Mesenchymal stem cell (in vitro differentiated cells and primary cell): ENCODE measurements around the gene MIEN1.

Experiments
- DNase-seq: peaks from one replicate; pipeline ENCODE4 v3.0.0-alpha.2; 2013
- H2AFZ ChIP-seq: one replicate; pipeline ENCODE4 v1.6.1; 2013; ENCODE audit warnings: low read depth, mild to moderate bottlenecking, control low read depth, inconsistent platforms, low read length, moderate library complexity
- H2AK5ac ChIP-seq: 2 replicates; pipeline ENCODE4 v1.6.1; 2013; ENCODE audit warnings: low read length, moderate library complexity, mild to moderate bottlenecking, inconsistent platforms; ENCODE audit not compliant: severe bottlenecking
- H2BK120ac ChIP-seq: one replicate; pipeline ENCODE4 v1.6.1; 2013; ENCODE audit warnings: low read depth, mild to moderate bottlenecking, inconsistent platforms, low read length, moderate library complexity
- H2BK12ac ChIP-seq, 2 experiments: one replicate each; pipeline ENCODE4 v1.6.1; 2013; ENCODE audit warnings: inconsistent platforms in 2 of 2, low read length in 2 of 2, mild to moderate bottlenecking in 2 of 2, moderate library complexity in 2 of 2, control low read depth in 1 of 2
- H2BK15ac ChIP-seq: one replicate; pipeline ENCODE4 v1.6.1; 2013; ENCODE audit warnings: mild to moderate bottlenecking, low read depth, inconsistent platforms; ENCODE audit not compliant: poor library complexity, severe bottlenecking
- H2BK5ac ChIP-seq: 2 replicates; pipeline ENCODE4 v1.6.1; 2013; ENCODE audit warnings: low read depth, mild to moderate bottlenecking, low read length, control low read depth, inconsistent platforms; ENCODE audit not compliant: poor library complexity, severe bottlenecking
- H3K14ac ChIP-seq, 2 experiments: one replicate each; pipeline ENCODE4 v1.6.1; 2013; ENCODE audit warnings: inconsistent platforms in 2 of 2, low read length in 2 of 2, control low read depth in 1 of 2, mild to moderate bottlenecking in 1 of 2, moderate library complexity in 1 of 2
- H3K18ac ChIP-seq, 2 experiments: one replicate each; pipeline ENCODE4 v1.6.1; 2013; ENCODE audit warnings: inconsistent platforms in 2 of 2, low read length in 2 of 2, control low read depth in 1 of 2, low read depth in 1 of 2, mild to moderate bottlenecking in 1 of 2
- H3K23ac ChIP-seq, 2 experiments: one replicate each; pipeline ENCODE4 v1.6.1; 2013; ENCODE audit warnings: inconsistent platforms in 2 of 2, low read length in 2 of 2, mild to moderate bottlenecking in 2 of 2, moderate library complexity in 2 of 2, control low read depth in 1 of 2
- H3K27ac ChIP-seq: 2 replicates; pipeline ENCODE4 v1.5.1; 2013; ENCODE audit warnings: mild to moderate bottlenecking, moderate library complexity, low read length, control low read depth, inconsistent platforms; ENCODE audit not compliant: poor library complexity, severe bottlenecking
- H3K27me3 ChIP-seq, 2 experiments: 2 replicates each; pipeline versions ENCODE4 v1.6.1 to v1.7.0; 2013; ENCODE audit warnings: low read length in 2 of 2, mild to moderate bottlenecking in 2 of 2, moderate library complexity in 2 of 2, control low read depth in 1 of 2, inconsistent platforms in 1 of 2; ENCODE audit not compliant: control insufficient read depth in 1 of 2, insufficient read depth in 1 of 2
- H3K36me3 ChIP-seq, 2 experiments: 2 replicates each; pipeline versions ENCODE4 v1.6.1 to v1.7.0; 2013; ENCODE audit warnings: low read length in 2 of 2, control low read depth in 1 of 2, inconsistent platforms in 1 of 2, low read depth in 1 of 2, mild to moderate bottlenecking in 1 of 2; ENCODE audit not compliant: insufficient read depth in 2 of 2, control insufficient read depth in 1 of 2
- H3K4ac ChIP-seq, 2 experiments: one replicate each; pipeline ENCODE4 v1.6.1; 2013; ENCODE audit warnings: inconsistent platforms in 2 of 2, low read length in 2 of 2, mild to moderate bottlenecking in 2 of 2, moderate library complexity in 2 of 2, control low read depth in 1 of 2, low read depth in 1 of 2
- H3K4me1 ChIP-seq: 2 replicates; pipeline ENCODE4 v1.6.1; 2013; ENCODE audit warnings: low read depth, low read length, control low read depth; ENCODE audit not compliant: control insufficient read depth, insufficient read depth
- H3K4me2 ChIP-seq: 2 replicates; pipeline ENCODE4 v1.6.1; 2013; ENCODE audit warnings: low read length, mild to moderate bottlenecking, inconsistent platforms; ENCODE audit not compliant: poor library complexity, severe bottlenecking
- H3K4me3 ChIP-seq, 2 experiments: 2 replicates each; pipeline versions ENCODE4 v1.5.1 to v1.7.0; 2013; ENCODE audit warnings: low read length in 2 of 2, mild to moderate bottlenecking in 2 of 2, control low read depth in 1 of 2, low read depth in 1 of 2; ENCODE audit not compliant: insufficient read depth in 1 of 2
- H3K79me1 ChIP-seq: replicated peaks from 2 replicates; pipeline ENCODE4 v1.6.1; 2013; ENCODE audit warnings: mild to moderate bottlenecking, control low read depth, low read length, inconsistent platforms; ENCODE audit not compliant: poor library complexity, severe bottlenecking
- H3K9ac ChIP-seq: 2 replicates; pipeline ENCODE4 v1.7.0; 2013; ENCODE audit warnings: mild to moderate bottlenecking, low read length, moderate library complexity
- H3K9me3 ChIP-seq: 2 replicates; pipeline ENCODE4 v1.7.0; 2013; ENCODE audit warnings: mild to moderate bottlenecking, low read length; ENCODE audit not compliant: control insufficient read depth
- H4K8ac ChIP-seq: one replicate; pipeline ENCODE4 v1.6.1; 2013; ENCODE audit warnings: inconsistent platforms, mild to moderate bottlenecking, low read length, moderate library complexity
- H4K91ac ChIP-seq: one replicate; pipeline ENCODE4 v1.6.1; 2013; ENCODE audit warnings: mild to moderate bottlenecking, low read length, inconsistent platforms
- WGBS: methylation state at CpG from one replicate; pipeline ENCODE4 v1.1.7; 2013; ENCODE audit warnings: mixed read lengths; 5-methylcytosine and 5-hydroxymethylcytosine counted together
- small RNA-seq: library from polyadenylated mRNA; stranded (forward); fragments of <200 nt; extraction: miRNeasy Mini kit (QIAGEN cat#:217004); gene quantifications from one replicate; pipeline ENCODE3, GENCODE V24; 2013; ENCODE audit warnings: low read depth

MIEN1 gene

GRCh38 chr17:39683295-39683939, 46.9 kb downstream of the MIEN1 start:
- Histone ChIP-seq H3K4me2 (no peak overlapping the region), H3K36me3 (peaks cover 26 to 33% of the 10 kb centered on the region in 2 experiments), H3K9ac (no peak overlapping the region), H2AFZ (no peak overlapping the region), H2BK120ac (no peak overlapping the region), H3K27me3 (no peaks in the 10 kb centered on the region), H3K18ac (no peak overlapping the region), H2BK5ac (no peak overlapping the region), H3K23ac (no peak overlapping the region), H3K79me1 (no peaks in the 10 kb centered on the region), H3K4me3 (no peak overlapping the region), H2BK15ac (no peak overlapping the region), H3K9me3 (no peaks in the 10 kb centered on the region), H3K14ac (no peak overlapping the region), H3K4ac (no peak overlapping the region), H4K91ac (no peak overlapping the region), H3K4me1 (peaks cover 2% of the 10 kb centered on the region), H3K27ac (no peak overlapping the region), H2BK12ac (no peak overlapping the region), H4K8ac (no peak overlapping the region), H2AK5ac (no peak overlapping the region)
- DNase-seq = no peak
- 91% methylated on average over 8 of the region's 9 CpGs for WGBS

DNA sequence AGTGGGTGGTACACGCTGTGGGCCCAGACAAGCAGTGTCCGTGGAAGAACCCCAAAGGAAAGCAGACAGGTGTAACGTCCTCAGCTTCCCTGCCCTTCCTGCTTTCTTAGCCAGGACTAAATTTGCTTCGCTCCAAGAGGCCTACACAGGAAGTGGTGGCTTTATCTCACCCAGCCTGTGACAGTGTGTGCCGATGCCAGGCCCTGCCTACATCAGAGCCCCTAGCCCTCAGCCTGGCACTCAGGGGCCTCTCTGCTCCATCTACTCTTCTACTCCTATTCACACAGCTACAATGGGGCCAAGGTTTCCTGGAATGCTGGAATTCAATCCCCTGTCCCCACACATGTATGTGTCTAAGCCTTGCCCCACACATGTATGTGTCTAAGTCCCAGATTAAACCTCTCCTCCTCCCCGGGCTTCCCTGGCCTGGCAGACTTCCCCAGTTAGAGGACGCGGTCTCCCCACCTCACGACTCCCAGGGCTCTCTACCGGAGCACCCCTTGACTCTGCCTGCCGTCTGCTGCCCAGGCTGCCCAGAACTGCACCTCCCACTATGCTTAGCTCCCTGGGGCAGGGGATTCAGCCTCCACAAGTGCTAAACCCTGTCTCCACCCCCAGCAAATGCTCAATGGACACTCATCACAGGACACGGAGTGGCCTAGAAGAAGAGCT, 50.7 kb downstream of the MIEN1 start:
- no peak overlapping the region for H2AK5ac ChIP-seq
- H3K23ac ChIP-seq = no peak overlapping the region
- no peak for DNase-seq
- no peak overlapping the region for H2AFZ ChIP-seq
- H3K36me3 ChIP-seq = peaks cover 30 to 42% of the 10 kb centered on the region in 2 experiments
- WGBS = 85% methylated on average over 12 of the region's 12 CpGs
- H3K4me1 ChIP-seq = peaks cover 28% of the 10 kb centered on the region
- no peak overlapping the region for H3K4ac ChIP-seq
- H3K18ac ChIP-seq = no peak overlapping the region
- H3K4me3 ChIP-seq = no peak overlapping the region
- H3K9ac ChIP-seq = no peak overlapping the region
- H2BK5ac ChIP-seq = no peak overlapping the region
- no peak overlapping the region for H4K91ac ChIP-seq
- H3K4me2 ChIP-seq = no peak overlapping the region
- no peak overlapping the region for H3K14ac ChIP-seq
- no peak overlapping the region for H2BK15ac ChIP-seq
- H3K79me1 ChIP-seq = no peaks in the 10 kb centered on the region
- H3K9me3 ChIP-seq = no peaks in the 10 kb centered on the region
- H2BK12ac ChIP-seq = no peak overlapping the region
- H4K8ac ChIP-seq = no peak overlapping the region
- no peak overlapping the region for H2BK120ac ChIP-seq
- no peak overlapping the region for H3K27ac ChIP-seq
- H3K27me3 ChIP-seq = no peaks in the 10 kb centered on the region

Small RNA genes lying within 50 kb of the gene (small RNA-seq; reads per million reads assigned to genes)
- 0.86 reads per million for gene MIR4728
